Stromal cell of bone marrow (primary cell): ENCODE measurements around the gene CACNB2.
"Not testable (repeated sequence)": the region's sequence is repeated elsewhere in the genome, so short reads cannot be mapped to it uniquely, and the experiment has no call there.

ENCODE experiments used
- DNase-seq: peaks from one replicate; pipeline ENCODE4 v3.0.0-alpha.2; 2012; ENCODE audit warnings: low read depth

CACNB2 gene

DNA sequence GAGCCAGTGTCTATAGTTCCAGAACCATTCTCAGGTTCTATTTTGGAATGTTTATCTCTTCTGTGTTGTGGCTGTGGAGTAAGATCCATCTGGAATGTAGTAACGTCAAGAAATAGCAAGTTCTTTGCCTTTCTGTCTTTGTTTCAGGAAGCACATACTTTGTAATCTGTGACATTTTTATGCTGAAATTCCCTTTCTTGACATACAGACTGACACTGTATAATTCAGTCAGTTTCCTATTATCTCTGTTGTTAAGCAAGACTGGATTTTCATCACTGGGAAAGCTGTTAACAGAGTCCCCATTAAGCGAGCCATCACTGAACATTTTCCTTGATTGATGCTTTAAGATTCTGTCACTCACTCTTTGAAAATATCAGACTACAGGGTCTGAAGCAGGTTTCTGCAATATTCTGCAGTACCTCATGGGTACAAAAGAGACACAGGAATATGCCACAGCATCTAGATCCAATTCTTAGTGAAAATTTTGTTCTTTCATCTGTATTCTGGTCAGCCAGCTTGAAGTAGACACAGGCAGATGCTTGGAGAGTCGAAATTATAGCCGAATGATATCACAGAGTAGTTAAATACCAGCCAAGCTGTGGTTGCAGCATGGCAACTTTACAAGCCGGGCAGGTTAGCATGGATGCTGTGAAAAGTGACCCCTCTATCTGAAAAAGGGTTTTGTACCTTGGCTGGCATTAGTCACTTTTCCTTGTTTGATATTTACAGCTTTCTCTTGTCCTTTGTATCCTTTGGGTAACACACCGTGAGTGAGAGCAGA is 62.6 kb downstream of the CACNB2 start:
- DNase-seq: no peak

DNA sequence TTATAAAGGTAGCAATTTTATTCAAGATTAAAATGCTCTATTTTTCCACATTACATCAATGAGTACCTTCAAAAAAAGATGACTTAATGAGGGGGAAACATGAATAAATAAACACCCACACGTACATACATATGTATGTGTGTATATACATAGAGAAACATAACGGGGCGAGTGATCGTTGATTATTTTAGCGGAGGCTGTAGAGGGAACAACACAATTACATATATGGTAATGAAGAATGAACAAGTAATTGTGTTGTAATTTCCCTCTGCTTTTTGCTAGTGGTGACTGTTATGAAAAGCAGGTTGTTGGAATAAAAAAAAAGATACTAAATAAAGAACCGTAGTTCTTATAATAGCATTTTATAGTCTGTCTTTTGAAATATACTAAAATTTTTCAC is 63.2 kb downstream of the CACNB2 start:
- DNase-seq: no peak

DNA sequence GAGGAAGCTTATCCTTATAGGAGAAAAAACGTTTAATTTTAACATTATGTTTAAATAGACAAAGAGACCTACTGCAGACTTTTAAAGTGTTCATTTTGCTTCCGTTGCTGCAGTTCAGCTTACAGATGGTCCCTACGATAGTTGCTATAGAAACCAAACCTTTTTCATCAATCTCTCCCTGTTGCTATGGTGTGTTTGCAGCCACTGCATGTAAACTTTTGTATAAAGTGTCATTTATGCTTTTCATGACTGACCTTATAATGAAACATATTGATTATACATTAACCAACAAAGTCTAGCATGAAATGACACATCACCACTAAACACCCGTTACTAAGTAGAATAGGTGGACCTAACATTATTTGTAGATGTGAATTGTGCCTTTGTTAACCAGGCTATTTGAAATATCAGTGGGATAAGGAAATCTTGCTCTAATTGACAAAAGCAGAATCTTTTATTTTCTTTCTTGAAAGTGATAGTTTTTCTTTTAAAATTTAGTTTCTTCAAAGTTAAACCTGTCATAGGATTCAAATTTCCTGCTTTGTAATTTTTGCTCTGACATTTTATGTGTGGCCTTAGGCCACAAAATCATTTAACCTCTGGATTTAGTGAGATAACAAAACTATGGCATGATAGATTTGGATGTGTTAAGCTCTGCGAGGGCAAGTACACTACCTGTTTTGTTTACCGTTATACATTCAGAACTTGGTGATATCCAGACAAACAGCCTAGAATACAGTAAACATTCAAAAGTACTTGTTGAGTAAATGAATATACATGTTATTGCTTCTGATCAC is 64.0 kb downstream of the CACNB2 start:
- DNase-seq: no peak

DNA sequence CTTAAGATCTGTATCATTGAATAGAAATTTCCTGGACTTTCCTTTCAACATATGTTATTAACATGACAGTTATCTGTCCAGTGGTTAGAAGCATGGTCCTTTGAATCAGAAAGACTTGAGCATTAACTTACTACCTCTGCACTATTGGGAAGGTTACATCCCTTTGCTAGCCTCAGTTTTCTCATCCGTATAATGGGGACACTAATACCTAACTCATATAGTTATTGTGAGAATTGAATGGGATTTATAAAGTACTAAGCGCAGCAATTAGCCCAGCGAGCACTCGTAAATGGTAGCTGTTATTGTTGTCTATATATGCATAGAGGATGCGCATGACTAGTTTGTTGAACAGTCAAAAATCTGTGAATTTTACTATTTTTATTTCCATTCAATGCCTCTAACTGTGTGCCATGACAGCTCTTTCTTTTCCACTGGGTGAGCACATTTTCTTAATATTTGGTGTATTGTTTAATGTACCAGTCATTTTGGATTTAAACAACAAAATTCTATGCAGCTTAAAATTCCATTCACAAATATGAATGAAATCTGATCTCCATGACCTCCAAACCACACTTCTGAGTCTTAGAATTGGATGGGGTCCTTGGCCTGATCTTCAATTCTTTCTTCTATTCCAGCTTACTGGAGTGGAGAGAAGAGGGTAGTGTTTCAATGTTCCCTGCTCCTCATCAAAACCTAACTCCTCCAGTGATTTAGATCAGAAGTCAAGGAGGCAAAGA is 65.0 kb downstream of the CACNB2 start:
- no peak for DNase-seq

DNA sequence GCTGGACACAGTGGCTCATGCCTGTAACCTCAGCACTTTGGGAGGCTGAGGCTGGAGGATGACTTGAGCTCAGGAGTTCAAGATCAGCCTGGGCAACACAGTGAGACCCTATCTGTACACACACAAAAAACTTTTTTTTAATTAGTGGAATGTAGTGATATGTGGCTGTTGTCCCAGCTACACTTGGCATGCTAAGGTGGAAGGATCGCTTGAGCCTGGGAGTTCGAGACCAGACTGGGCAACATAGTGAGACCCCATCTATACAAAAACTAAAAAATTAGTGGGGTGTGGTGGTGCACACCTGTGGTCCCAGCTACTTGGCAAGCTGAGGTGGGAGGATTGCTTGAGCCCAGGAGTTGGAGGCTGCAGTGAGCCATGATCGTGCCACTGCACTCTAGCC is 68.0 kb downstream of the CACNB2 start:
- DNase-seq: not testable (repeated sequence)

DNA sequence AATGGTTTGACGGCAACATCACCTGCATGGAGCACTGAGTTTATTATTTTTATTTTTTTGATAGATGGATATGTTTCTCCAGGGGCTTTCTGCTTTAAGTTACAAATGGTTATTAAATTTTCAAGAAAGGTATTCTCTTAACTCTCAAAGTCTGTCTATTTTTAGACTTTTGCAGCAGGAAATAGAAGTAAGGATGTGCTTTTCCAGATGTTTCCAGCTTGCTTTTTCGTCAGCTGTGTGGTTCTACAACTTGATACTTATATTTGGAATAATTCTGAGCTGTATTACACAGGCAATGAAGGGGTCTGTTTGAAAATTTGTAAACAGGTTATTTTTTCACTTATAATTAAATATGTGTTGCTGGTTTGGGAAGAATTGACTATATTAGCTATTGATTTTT is 69.0 kb downstream of the CACNB2 start:
- no peak for DNase-seq

DNA sequence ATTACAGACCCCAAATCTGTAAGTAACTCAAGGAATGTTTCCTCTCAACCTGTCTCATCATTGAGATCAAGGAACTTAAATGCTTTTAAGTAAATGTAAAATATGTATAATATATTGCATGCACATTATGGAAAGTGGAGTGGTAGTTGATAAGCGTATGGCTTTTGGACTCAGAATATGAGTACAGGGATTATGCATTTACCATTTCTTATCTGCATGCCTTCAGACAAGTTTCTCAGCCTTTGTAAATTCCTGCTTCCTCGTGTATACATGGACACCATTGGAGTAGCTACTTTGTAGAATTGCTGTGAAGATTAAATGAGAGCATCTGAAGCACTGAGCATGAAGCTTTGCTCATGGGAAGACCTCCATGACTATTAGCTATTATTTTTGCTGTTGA is 70.5 kb downstream of the CACNB2 start:
- DNase-seq: no peak

DNA sequence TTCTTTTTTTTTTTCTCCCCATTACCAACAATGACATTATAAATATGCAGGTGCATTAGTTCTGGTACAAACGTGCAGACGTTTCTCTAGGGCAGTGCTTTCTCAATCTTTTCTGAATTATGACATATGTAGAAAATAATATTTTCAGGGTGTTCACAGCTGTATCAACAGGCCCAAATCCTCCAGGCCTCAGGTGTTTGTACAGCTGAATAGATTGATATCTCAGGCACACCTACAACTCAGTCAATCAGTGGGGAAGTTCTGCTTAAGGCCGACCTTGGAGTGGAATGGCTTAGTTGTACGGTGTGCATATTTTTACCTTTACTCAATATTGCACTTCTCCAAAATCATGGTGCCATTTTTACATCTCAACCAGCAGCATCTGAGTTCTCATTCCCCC is 71.6 kb downstream of the CACNB2 start:
- no peak for DNase-seq

DNA sequence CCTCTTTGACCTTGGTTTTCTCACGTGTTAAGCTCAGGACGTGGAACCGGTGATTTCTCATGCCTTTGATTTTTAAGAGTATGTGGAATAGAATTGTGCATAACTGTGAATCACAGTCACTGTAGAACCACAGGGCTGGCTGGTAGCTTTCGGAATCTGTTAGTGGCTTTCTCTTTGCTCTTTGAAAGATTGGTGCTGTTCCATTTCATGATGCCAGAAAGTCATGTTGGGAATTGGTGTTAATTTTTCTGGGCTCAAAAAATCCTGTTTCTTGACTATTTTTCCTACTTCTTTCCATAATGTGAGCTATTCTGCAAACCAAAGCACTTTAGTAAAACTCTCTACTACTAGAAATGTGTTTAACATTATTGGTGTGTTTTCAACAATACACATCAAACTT is 73.0 kb downstream of the CACNB2 start:
- no peak for DNase-seq

DNA sequence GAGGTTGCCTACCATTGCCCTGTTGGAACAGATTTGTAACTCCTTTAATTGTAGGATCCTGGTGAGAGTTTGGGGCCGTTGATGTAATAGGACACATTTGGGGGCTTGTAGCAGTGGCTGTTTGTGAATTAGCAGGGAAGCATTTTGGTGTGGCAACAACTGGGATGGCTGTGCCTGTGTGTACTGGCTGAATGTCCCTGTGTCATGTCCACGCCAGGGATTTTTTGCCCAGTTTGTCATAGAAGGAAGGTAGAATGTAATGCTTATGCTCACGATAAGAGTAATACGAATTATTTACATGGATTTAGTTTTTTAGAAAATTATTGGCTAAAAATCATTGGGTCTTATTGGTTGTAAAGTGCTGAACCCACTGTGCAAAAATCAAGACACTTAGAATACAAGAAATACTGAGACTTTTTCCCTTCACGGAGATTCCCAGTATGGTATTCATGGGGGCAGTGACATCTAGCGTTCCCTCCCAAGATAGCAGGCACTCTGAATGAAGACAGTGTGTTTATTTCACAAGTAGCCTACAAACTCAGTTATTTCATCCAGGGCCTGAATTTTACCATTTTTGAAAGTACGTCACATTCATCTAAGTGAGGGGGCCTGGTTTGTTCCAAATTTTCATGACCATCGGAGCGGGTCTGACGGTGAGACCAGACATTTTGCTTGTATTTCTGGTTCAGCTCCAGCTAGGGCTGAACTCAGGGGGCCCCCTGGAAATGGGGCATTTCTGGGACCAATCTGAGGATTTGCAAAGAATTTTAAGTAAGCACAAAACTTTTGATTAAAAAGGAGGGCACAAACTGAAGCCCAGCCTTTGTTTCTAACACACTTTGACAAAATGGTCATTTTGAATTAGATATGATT is 74.7 kb downstream of the CACNB2 start:
- no peak for DNase-seq

DNA sequence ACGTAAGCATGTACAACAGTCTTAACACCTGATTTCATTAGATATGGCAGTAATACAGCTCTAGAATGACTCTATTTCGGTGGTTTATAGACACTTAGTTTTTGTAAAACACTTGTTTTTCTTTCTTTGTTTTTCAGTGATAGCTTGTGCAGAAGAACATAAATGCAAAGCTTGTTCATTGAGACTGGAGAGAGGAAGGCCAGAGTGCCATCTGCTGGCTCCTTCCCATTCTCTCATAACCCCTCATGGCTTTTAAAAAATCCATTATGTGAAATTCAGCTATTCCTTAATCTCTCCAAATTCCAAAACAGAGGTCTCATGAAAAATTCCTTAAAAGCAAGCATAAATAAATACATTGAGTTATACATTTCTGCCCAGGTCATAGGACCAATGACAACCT is 76.3 kb downstream of the CACNB2 start:
- no peak for DNase-seq

DNA sequence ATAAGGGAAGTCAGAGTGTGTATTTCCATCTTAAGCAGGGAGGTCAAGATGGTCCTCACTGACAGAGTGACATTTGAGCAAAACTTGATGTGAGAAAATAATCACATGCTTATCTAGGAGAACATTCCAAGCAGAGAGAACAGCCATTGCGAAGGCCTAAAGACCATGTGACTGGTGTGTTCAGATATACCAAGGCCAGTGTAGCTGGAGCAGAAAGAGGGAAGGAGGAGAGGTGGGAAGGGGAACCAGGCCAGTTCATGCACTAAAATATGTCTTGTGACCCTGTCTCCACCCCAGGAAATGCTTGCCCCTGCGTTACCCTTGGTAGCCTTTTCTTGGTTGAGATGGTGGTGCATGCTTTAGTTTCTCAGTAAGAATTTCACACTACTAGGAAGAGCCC is 77.4 kb downstream of the CACNB2 start:
- DNase-seq: no peak

DNA sequence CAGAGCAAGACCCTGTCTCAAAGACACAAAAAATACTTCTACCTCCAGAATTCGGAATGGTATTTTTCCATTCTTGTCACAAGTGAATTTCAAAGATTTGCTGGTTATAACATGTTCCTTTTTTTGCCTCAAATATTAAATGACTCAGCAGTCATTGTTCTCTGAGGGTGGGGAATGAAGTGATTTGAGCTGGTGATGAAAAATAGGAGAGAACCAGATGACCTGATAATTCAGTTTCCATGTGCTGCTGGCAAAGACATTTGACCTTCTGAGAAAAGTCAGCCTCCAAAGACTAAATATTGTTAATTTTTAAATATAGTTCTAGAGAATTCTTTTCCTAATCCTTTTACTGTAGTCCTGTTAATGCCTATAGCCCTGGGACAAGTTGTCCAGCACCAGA is 78.9 kb downstream of the CACNB2 start:
- DNase-seq: no peak

DNA sequence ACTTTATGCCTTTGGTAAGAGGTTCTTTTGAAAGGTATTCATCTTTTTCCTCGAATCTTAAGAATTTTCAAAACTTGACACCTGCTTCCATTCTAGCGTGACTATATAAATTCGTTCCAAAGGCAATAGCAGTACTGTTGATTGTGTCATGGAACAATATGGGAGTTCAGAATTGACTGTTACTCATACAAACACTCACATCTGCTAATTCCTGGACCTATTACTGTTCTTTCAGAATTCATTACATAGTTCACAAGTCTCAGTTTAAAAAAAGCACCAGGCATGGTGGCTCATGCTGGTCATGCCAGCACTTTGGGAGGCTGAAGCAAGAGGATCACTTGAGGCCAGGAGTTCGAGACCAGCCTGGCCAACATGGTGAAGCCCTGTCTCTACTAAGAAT is 80.9 kb downstream of the CACNB2 start:
- no peak for DNase-seq

DNA sequence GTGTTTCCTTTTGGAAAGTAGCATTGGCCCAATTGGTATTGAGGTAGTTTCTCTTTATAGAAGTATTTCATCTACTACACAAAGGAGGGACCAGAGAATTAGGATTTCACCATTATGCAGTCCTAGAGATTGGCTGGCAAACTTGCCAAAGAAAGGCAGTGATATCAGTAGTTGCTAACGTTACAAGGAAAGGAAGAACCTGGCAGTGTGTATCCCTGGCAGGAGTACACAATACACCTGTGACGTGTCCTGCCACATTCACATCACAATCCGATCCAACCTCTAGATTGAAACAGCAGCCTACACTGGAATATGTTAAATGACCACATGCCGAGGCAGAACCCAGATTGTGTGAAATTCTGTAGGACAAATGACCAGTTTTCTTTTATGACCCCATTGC is 81.7 kb downstream of the CACNB2 start:
- DNase-seq: no peak

DNA sequence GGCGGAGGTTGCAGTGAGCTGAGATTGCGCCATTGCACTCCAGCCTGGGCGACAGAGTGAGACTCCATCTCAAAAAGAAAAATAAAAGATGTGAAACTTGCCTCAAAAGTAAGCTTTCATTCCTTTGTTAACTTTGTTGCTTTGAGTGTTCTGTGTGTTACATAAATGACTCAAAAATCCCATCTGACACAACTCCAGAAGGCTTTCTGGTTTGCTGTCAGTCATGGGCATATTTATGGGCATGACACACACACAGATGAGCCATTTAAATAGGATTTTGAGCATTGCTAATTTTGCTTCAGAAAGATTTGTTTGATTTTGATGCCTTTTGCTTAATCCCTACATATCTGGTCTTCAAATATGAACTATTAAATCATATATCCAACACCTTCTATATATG is 82.6 kb downstream of the CACNB2 start:
- no peak for DNase-seq

DNA sequence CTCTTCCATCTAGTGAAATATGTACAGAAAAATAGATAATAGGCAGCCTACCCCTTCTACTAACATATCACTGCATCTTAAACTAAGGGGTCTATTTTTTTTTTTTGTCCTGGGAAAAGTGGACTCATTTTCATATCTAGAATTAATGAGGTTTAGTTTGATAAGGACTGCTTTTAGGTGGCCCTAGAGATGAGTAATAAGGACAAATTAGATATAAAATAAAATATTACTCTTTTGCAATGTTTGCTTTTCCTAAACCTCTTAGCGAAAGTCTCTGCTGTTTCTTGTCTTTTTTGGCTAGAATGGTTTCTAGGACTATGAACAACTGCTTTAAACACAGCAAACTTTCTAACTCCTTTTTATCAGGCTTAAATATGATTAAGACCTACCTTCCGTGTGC is 83.7 kb downstream of the CACNB2 start:
- DNase-seq: no peak

DNA sequence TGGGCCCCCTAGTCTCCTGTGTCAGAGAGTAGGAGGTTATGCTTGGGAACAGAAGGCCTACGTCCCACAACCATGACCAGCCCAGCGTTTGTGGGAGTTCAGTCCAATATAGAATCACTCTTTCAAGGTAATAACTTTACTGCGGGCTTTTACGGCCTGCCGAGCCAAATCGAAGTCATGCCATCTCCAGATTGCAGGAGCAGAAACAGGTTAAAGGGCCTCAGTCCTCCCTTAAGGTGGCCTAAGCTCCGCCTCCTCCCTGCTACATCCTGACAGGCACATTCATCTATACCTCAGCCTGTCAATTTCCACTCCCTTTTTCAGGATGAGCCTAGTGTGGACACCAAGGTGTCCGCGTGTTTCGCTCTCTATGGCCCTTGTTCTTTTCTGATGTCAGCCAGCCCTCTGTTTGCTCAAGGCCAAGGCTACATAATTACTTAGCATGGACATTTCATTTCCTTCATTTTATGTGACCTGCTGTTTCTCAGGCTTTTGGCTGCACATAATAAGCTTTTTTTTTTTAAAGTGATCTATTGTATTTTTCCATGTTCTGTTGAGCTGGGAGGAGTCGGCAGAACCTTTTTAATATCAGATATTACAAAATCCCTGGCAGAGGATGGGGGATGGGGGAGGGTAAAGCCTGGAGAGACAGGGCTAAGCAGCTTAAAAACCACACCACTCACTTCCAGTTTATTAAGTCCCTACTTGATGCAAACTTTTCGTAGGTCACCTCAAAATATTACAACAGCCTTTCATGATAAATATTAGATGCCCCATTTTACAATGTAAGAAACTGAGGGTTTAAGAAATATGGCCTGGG is 84.6 kb downstream of the CACNB2 start:
- no peak for DNase-seq

DNA sequence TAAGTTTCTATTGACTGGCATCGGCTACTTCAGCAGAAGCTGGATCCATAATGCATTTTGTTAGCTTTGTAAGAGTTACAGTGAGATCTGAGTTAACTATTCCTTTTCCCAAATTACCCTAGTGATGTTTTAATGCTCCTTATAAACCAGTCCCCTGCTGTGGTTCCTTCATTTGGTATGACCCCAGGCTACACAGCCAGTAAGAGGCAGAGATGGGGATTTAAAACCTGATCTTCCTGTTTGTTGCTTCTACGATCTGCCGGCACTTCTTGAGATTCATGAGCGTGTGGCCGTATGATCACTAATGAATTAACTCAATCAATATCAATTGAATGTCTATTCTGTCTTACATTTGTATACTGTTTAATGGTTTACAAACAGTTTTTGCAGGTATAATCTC is 86.1 kb downstream of the CACNB2 start:
- DNase-seq: no peak

DNA sequence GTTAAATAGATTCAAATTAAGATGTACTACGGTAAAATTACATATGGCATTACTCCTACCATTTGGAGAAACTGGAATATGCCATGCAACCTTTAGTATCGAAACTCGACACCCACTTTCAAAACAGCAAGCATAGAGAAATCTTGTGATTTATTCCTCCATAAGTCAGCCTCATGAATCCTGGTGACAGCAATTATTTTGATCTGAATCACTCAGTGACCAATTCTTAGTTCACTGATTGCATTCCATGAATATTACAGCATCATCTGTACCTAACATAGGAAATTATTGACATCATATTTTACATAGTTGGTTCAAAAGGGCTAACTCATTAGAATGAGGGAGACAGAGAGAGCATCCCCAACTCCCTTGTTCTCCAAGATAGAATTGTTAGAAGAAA is 89.6 kb downstream of the CACNB2 start:
- no peak for DNase-seq

DNA sequence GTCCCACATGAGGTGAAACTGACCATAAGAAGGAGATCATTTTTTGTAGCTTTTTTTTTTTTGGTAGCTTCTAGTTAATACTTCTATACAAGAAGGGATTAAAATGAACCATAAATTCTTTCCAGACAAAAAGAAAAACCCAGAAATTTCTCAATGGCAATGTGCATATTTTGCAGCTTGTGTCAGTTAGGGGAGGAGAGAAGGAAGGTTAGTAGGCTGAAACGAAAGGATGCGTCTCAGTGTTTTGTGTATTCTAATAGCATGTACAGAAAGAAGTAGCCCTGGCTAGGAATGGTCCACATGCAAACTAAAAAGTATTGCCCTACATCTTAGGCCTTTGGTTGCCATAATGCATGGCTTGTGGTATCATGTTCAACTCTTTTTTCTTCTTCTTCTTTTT is 90.6 kb downstream of the CACNB2 start:
- no peak for DNase-seq
